H1 (cell line): ENCODE measurements around the gene IZUMO2. TPM values are rescaled to one million over a fixed set of nuclear protein-coding genes. Genes with fewer than 3 reads are reported as not detected.

Experiments
- CTCF ChIA-PET: fragments of 300-600 bp; sonication (Branson Sonifier 250); formaldehyde crosslinking; loops from one replicate; lab custom pipeline; 2021; ENCODE audit not compliant: partially characterized antibody; lab: Charles Lee
- POLR2A ChIA-PET: fragments of 300-600 bp; sonication (Branson Sonifier 250); formaldehyde crosslinking; loops from one replicate; lab custom pipeline; 2021; ENCODE audit warnings: inconsistent platforms; ENCODE audit not compliant: partially characterized antibody; lab: Charles Lee
- DNase-seq, 2 experiments: peaks; one replicate each; pipeline versions ENCODE4 v3.0.0 to v3.0.0-alpha.2; 2010 to 2022; ENCODE audit warnings: low spot score in 2 of 2, low read depth in 1 of 2, mixed read lengths in 1 of 2
- FAIRE-seq: peaks from 2 replicates; lab custom pipeline; 2011; peaks lifted over from hg19 to GRCh38; lab: Jason Lieb, UNC
- H2AFZ ChIP-seq: 2 replicates; pipeline ENCODE4 v1.8.1; 2012; ENCODE audit warnings: low read length, inconsistent platforms
- H2AK5ac ChIP-seq: 2 replicates; pipeline ENCODE4 v1.6.1; 2013; ENCODE audit warnings: low read depth, low read length
- H2BK120ac ChIP-seq: replicated peaks from 2 replicates; pipeline ENCODE3; 2013; ENCODE audit warnings: low read depth, low read length, inconsistent platforms
- H2BK12ac ChIP-seq: 2 replicates; pipeline ENCODE4 v1.6.1; 2013; ENCODE audit warnings: low read depth, low read length
- H2BK15ac ChIP-seq: 2 replicates; pipeline ENCODE4 v1.6.1; 2013; ENCODE audit warnings: low read length
- H2BK20ac ChIP-seq: 2 replicates; pipeline ENCODE4 v1.6.1; 2013; ENCODE audit warnings: low read length
- H2BK5ac ChIP-seq: 2 replicates; pipeline ENCODE4 v1.6.1; 2013; ENCODE audit warnings: low read depth, low read length
- H3K14ac ChIP-seq: 2 replicates; pipeline ENCODE4 v1.6.1; 2013; ENCODE audit warnings: inconsistent platforms; ENCODE audit not compliant: insufficient read length
- H3K18ac ChIP-seq: 2 replicates; pipeline ENCODE4 v1.6.1; 2013; ENCODE audit warnings: low read length; ENCODE audit errors: extremely low read depth
- H3K23ac ChIP-seq: 2 replicates; pipeline ENCODE4 v1.6.1; 2013; ENCODE audit warnings: inconsistent platforms; ENCODE audit not compliant: insufficient read length
- H3K23me2 ChIP-seq: 2 replicates; pipeline ENCODE4 v1.6.1; 2013; ENCODE audit warnings: low read depth, low read length
- H3K27ac ChIP-seq: 2 replicates; pipeline ENCODE4 v1.6.1; 2011; ENCODE audit warnings: low read depth, low read length, inconsistent platforms
- H3K27me3 ChIP-seq, 4 experiments: replicated peaks in 1 of 4; 1 replicate in 1 of 4; 2 replicates in 3 of 4; pipeline versions ENCODE4 v1.6.1 to v1.8.1; 2011 to 2013; ENCODE audit warnings: low read length in 3 of 4, mild to moderate bottlenecking in 3 of 4, inconsistent platforms in 2 of 4, mixed read lengths in 2 of 4, moderate library complexity in 1 of 4; ENCODE audit not compliant: control insufficient read depth in 3 of 4, insufficient read depth in 3 of 4; ENCODE audit errors: extremely low read depth in 1 of 4
- H3K36me3 ChIP-seq, 4 experiments: 2 replicates each; pipeline versions ENCODE4 v1.6.1 to v1.8.1; 2011 to 2013; ENCODE audit warnings: mild to moderate bottlenecking in 4 of 4, low read length in 3 of 4, moderate library complexity in 2 of 4, control low read depth in 1 of 4, inconsistent platforms in 1 of 4; ENCODE audit not compliant: insufficient read depth in 4 of 4, control insufficient read depth in 2 of 4
- H3K4ac ChIP-seq: replicated peaks from 2 replicates; pipeline ENCODE3; 2013; ENCODE audit warnings: low read length, low read depth, mixed read lengths, inconsistent platforms; ENCODE audit not compliant: insufficient read length
- H3K4me1 ChIP-seq, 4 experiments: replicated peaks in 1 of 4; 1 replicate in 1 of 4; 2 replicates in 3 of 4; pipeline versions ENCODE4 v1.6.1 to v1.8.1; 2011 to 2013; ENCODE audit warnings: low read length in 3 of 4, inconsistent platforms in 2 of 4, mixed read lengths in 1 of 4; ENCODE audit not compliant: insufficient read depth in 4 of 4, control insufficient read depth in 3 of 4
- H3K4me2 ChIP-seq, 2 experiments: 2 replicates each; pipeline versions ENCODE4 v1.6.1 to v1.8.1; 2011 to 2013; ENCODE audit warnings: low read depth in 2 of 2, low read length in 2 of 2, control low read depth in 1 of 2, inconsistent platforms in 1 of 2, mild to moderate bottlenecking in 1 of 2; ENCODE audit not compliant: insufficient read depth in 1 of 2
- H3K4me3 ChIP-seq, 4 experiments: fragments of 200-600, 300-600 bp in 1 of 4; sonication (generic), shearing (Covaris generic), sonication (Bioruptor Twin) in 1 of 4; 2 replicates each; pipeline versions ENCODE4 v1.5.1 to v1.8.1; 2011 to 2016; ENCODE audit warnings: low read length in 4 of 4, low read depth in 3 of 4, control low read depth in 2 of 4, inconsistent platforms in 2 of 4, mild to moderate bottlenecking in 2 of 4, mixed read lengths in 1 of 4, moderate library complexity in 1 of 4; ENCODE audit not compliant: insufficient read depth in 2 of 4; ENCODE audit errors: extremely low read depth in 1 of 4
- H3K56ac ChIP-seq: replicated peaks from 2 replicates; pipeline ENCODE3; 2013; ENCODE audit warnings: low read depth, mild to moderate bottlenecking, mixed read lengths, low read length, inconsistent platforms; ENCODE audit not compliant: insufficient read length
- H3K79me1 ChIP-seq: 2 replicates; pipeline ENCODE4 v1.6.1; 2013; ENCODE audit warnings: low read depth, low read length, control low read depth
- H3K79me2 ChIP-seq, 2 experiments: 2 replicates each; pipeline versions ENCODE4 v1.6.1 to v1.8.1; 2012 to 2013; ENCODE audit warnings: low read length in 2 of 2, mild to moderate bottlenecking in 2 of 2, inconsistent platforms in 1 of 2; ENCODE audit not compliant: insufficient read depth in 2 of 2, control insufficient read depth in 1 of 2
- H3K9ac ChIP-seq, 4 experiments: replicated peaks in 1 of 4; 1 replicate in 1 of 4; 2 replicates in 3 of 4; pipeline versions ENCODE4 v1.6.1 to v1.8.1; 2011 to 2013; ENCODE audit warnings: low read depth in 3 of 4, low read length in 3 of 4, control low read depth in 2 of 4, mild to moderate bottlenecking in 2 of 4, moderate library complexity in 2 of 4, inconsistent platforms in 1 of 4; ENCODE audit errors: extremely low read depth in 1 of 4
- H3K9me3 ChIP-seq, 2 experiments: 2 replicates each; pipeline versions ENCODE4 v1.6.1 to v1.8.1; 2012 to 2013; ENCODE audit warnings: mild to moderate bottlenecking in 2 of 2, moderate library complexity in 2 of 2, control low read depth in 1 of 2, inconsistent platforms in 1 of 2, low read depth in 1 of 2, low read length in 1 of 2, mixed read lengths in 1 of 2; ENCODE audit not compliant: insufficient read depth in 2 of 2
- H4K20me1 ChIP-seq, 2 experiments: replicated peaks in 1 of 2; 2 replicates each; pipeline versions ENCODE3 to v1.8.1; 2011 to 2013; ENCODE audit warnings: inconsistent platforms in 2 of 2, low read length in 2 of 2, mild to moderate bottlenecking in 1 of 2; ENCODE audit not compliant: insufficient read depth in 2 of 2, control insufficient read depth in 1 of 2
- H4K5ac ChIP-seq: 2 replicates; pipeline ENCODE4 v1.6.1; 2013; ENCODE audit warnings: low read length, low read depth, mixed read lengths, inconsistent platforms; ENCODE audit not compliant: insufficient read length
- H4K8ac ChIP-seq: 2 replicates; pipeline ENCODE4 v1.8.0; 2013; ENCODE audit warnings: mild to moderate bottlenecking, moderate library complexity, low read length, inconsistent platforms; ENCODE audit not compliant: insufficient read depth; ENCODE audit errors: extremely low read depth
- H4K91ac ChIP-seq: replicated peaks from 2 replicates; pipeline ENCODE3; 2013; ENCODE audit warnings: low read length, mixed read lengths, inconsistent platforms; ENCODE audit not compliant: insufficient read length
- CHD1 ChIP-seq: IDR thresholded peaks from 2 replicates; pipeline ENCODE4 v1.6.1; 2012; ENCODE audit warnings: low read depth, low read length, improper control_type of control experiment
- EZH2 ChIP-seq: fragments of 200-600 bp; sonication (generic); IDR thresholded peaks from 2 replicates; pipeline ENCODE4 v1.7.1; 2012; ENCODE audit warnings: low read depth, mild to moderate bottlenecking, moderate library complexity, low read length, inconsistent platforms; ENCODE audit not compliant: severe bottlenecking
- JUN ChIP-seq: IDR thresholded peaks from 2 replicates; pipeline ENCODE4 v1.6.1; 2011; ENCODE audit warnings: low read depth, mild to moderate bottlenecking, improper control_type of control experiment, low read length
- NRF1 ChIP-seq: IDR thresholded peaks from 2 replicates; pipeline ENCODE4 v1.6.1; 2011; ENCODE audit warnings: mild to moderate bottlenecking, low read depth, low read length, improper control_type of control experiment
- POU5F1 ChIP-seq: IDR thresholded peaks from 2 replicates; pipeline ENCODE4 v1.6.1; 2011; ENCODE audit warnings: low read depth, mild to moderate bottlenecking, low read length, moderate library complexity
- RAD21 ChIP-seq, 2 experiments: IDR thresholded peaks in 1 of 2; conservative IDR thresholded peaks in 1 of 2; 2 replicates each; pipeline ENCODE4 v1.6.1; 2011; ENCODE audit warnings: low read depth in 2 of 2, low read length in 2 of 2, improper control_type of control experiment in 1 of 2, inconsistent platforms in 1 of 2, mild to moderate bottlenecking in 1 of 2, moderate library complexity in 1 of 2
- SP2 ChIP-seq: IDR thresholded peaks from 2 replicates; pipeline ENCODE4 v1.6.1; 2012; ENCODE audit warnings: mild to moderate bottlenecking, low read length, inconsistent platforms
- SRF ChIP-seq: IDR thresholded peaks from 2 replicates; pipeline ENCODE4 v1.6.1; 2011; ENCODE audit warnings: mild to moderate bottlenecking, low read depth, low read length, moderate library complexity
- WGBS, 2 experiments: shearing (Covaris generic) in 1 of 2; methylation state at CpG; one replicate each; pipeline versions ENCODE4 v1.1.6 to v1.1.7; 2013 to 2015; ENCODE audit warnings: low lambda C conversion rate in 2 of 2, mixed read lengths in 2 of 2, inconsistent platforms in 1 of 2, low coverage in 1 of 2, missing lambda C conversion rate in 1 of 2; ENCODE audit not compliant: insufficient replicate concordance in 2 of 2, insufficient coverage in 1 of 2, insufficient read length in 1 of 2; ENCODE audit errors: extremely low coverage in 1 of 2, missing lambda C conversion rate in 1 of 2; 5-methylcytosine and 5-hydroxymethylcytosine counted together
- polyA plus RNA-seq, 7 experiments: library from polyadenylated mRNA; depleted of rRNA in 3 of 7; stranded (reverse) in 5 of 7; unstranded in 2 of 7; fragments of >200 nt in 5 of 7; fragments of 200-250 nt in 2 of 7; gene quantifications; 1 replicate in 5 of 7; 2 replicates in 1 of 7; 4 replicates in 1 of 7; pipeline versions ENCODE4 v1.2.1 to v1.2.3, GENCODE V29; 2011 to 2013; ENCODE audit warnings: missing spikeins in 2 of 7, mixed read lengths in 2 of 7
- total RNA-seq: library from RNA; stranded (reverse); fragmentation: NEBNext Ultra II Directional; extraction: Animal tissue kit (Norgen Biotek cat#: 25700); gene quantifications from 2 replicates; pipeline ENCODE4 v1.2.1, GENCODE V29; 2021

Gene IZUMO2
- total and polyA plus RNA-seq, 2 of the 8 experiments (the other 6 are each of a cell fraction or from before 2014, with no cell fraction given) = 1.7 to 1.9 TPM

DNA sequence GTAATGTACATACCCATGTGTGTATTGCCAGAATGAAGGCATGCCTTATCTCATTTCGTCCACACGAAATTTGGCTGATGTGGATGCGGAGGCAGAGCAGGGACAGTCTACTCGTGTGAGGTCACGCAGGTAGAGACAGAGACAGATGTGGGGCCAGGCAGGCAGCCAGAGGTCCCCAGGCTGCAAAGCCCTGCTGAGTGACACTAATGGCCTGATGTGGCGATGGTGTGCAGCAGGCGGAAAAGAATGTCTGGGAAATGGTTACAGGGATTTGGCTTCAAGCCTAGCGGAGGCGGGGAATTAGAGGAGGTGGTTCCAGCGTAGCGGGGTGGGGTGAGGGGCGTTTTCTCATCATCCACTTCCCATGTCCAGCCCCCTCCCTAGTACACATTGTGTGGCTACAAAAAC, 4.2 kb upstream of the IZUMO2 start:
- no peak for DNase-seq
- Histone ChIP-seq H3K23ac (no peak overlapping the region), H3K4ac (no peak overlapping the region), H3K27me3 (no peaks in the 10 kb centered on the region), H3K18ac (no peak overlapping the region), H3K9ac (no peak overlapping the region; a peak in 1 of 7 replicates), H3K27ac (no peak overlapping the region), H3K56ac (no peak overlapping the region), H2BK120ac (no peak overlapping the region), H4K8ac (no peak overlapping the region; the same call in 1 of the 2 replicates), H3K4me3 (no peak overlapping the region), H4K91ac (no peak overlapping the region), H2BK5ac (no peak overlapping the region), H2AFZ (no peak overlapping the region), H3K4me2 (no peak overlapping the region), H2BK20ac (no peak overlapping the region), H4K20me1 (no peaks in the 10 kb centered on the region), H3K14ac (no peak overlapping the region), H2BK15ac (no peak overlapping the region), H3K4me1 (peaks cover 0 to 3% (median 0%) of the 10 kb centered on the region in 4 experiments; a peak in 1 of 7 replicates), H2BK12ac (no peak overlapping the region), H3K23me2 (no peaks in the 10 kb centered on the region), H2AK5ac (no peak overlapping the region), H3K36me3 (no peaks in the 10 kb centered on the region), H3K79me1 (no peaks in the 10 kb centered on the region), H3K79me2 (no peaks in the 10 kb centered on the region), H3K9me3 (peaks cover 0 to 18% of the 10 kb centered on the region in 2 experiments; a peak in 1 of 4 replicates), H4K5ac (no peak overlapping the region)
- ChIA-PET CTCF (interaction anchor here (0.6 to 5.0 kb wide), 6 partner anchors 19 to 742 kb away, joined by 3 to 25 read pairs (median 4); no protein-coding TSS in a partner anchor), POLR2A (no interaction called here)
- FAIRE-seq = no peak
- TF ChIP-seq SP2 (no peak), JUN (no peak), SRF (no peak), NRF1 (no peak), RAD21 (IDR thresholded peaks at IDR 0.05 in 1 of 2, conservative IDR thresholded peaks at IDR 0.05 in 1 of 2; ENCODE audit: low read depth in 2 of 2, low read length in 2 of 2) (no peak), POU5F1 (no peak), CHD1 (no peak), EZH2 (no peak)
- WGBS, 2 experiments = 89% methylated on average over 12 of the region's 12 CpGs; no CpG with 5 or more reads in 1 of the 2 experiments
